HAP-1 (cell line): Measurements from ENCODE around the gene WRNIP1.
"Not testable (repeated sequence)": the region's sequence is repeated elsewhere in the genome, so short reads cannot be mapped to it uniquely, and the experiment has no call there.

ENCODE experiments used
- DNase-seq, 2 experiments: peaks; one replicate each; pipeline ENCODE4 v3.0.0-alpha.2; 2016 to 2020; ENCODE audit warnings: low spot score in 2 of 2
- H3K27me3 ChIP-seq: fragments of 250-450 bp; sonication (Bioruptor Pico); 2 replicates; pipeline ENCODE4 v1.5.1; 2020; ENCODE audit warnings: low read depth, mild to moderate bottlenecking, moderate library complexity
- H3K36me3 ChIP-seq: fragments of 250-450 bp; sonication (Bioruptor Pico); replicated peaks from 2 replicates; pipeline ENCODE4 v1.5.1; 2020; ENCODE audit warnings: mild to moderate bottlenecking
- H3K4me1 ChIP-seq: fragments of 250-450 bp; sonication (Bioruptor Pico); 2 replicates; pipeline ENCODE4 v1.5.1; 2020; ENCODE audit warnings: mild to moderate bottlenecking
- H3K4me3 ChIP-seq: fragments of 250-450 bp; sonication (Bioruptor Pico); 2 replicates; pipeline ENCODE4 v1.5.1; 2020; ENCODE audit warnings: mild to moderate bottlenecking, moderate library complexity
- H3K9me3 ChIP-seq: fragments of 250-450 bp; sonication (Bioruptor Pico); 2 replicates; pipeline ENCODE4 v1.5.1; 2020; ENCODE audit warnings: mild to moderate bottlenecking, moderate library complexity
- in situ Hi-C: fragments of 300-500 bp; cut with MboI; formaldehyde crosslinking; loops from 3 replicates; pipeline ENCODE4 v1.14.3; 2020; ENCODE audit warnings: low sequenced_read_pairs, inconsistent platforms, mixed read lengths

Gene WRNIP1

GRCh38 chr6:2791450-2791974 lies 26.3 kb downstream of the WRNIP1 start:
- no peaks in the 10 kb centered on the region for H3K9me3 ChIP-seq
- H3K27me3 ChIP-seq = no peaks in the 10 kb centered on the region
- H3K36me3 ChIP-seq = peaks cover 7% of the 10 kb centered on the region
- no peak overlapping the region for H3K4me3 ChIP-seq
- in situ Hi-C loops = no loop called here
- no peaks in the 10 kb centered on the region for H3K4me1 ChIP-seq
- no peak for DNase-seq

GRCh38 chr6:2792330-2793110 lies 27.3 kb downstream of the WRNIP1 start:
- no peak for DNase-seq
- no peaks in the 10 kb centered on the region for H3K4me1 ChIP-seq
- H3K9me3 ChIP-seq = no peaks in the 10 kb centered on the region
- no peak overlapping the region for H3K4me3 ChIP-seq
- in situ Hi-C loops = no loop called here
- H3K27me3 ChIP-seq = no peaks in the 10 kb centered on the region
- H3K36me3 ChIP-seq = peaks cover 4% of the 10 kb centered on the region

GRCh38 chr6:2793534-2794151 lies 28.4 kb downstream of the WRNIP1 start:
- DNase-seq = no peak
- peaks cover 3% of the 10 kb centered on the region for H3K4me1 ChIP-seq
- in situ Hi-C loops = no loop called here

GRCh38 chr6:2794171-2794730 lies 29.1 kb downstream of the WRNIP1 start:
- Histone ChIP-seq H3K27me3 (no peaks in the 10 kb centered on the region), H3K4me3 (no peak overlapping the region), H3K4me1 (peaks cover 4% of the 10 kb centered on the region), H3K36me3 (no peaks in the 10 kb centered on the region), H3K9me3 (no peaks in the 10 kb centered on the region)
- in situ Hi-C loops = no loop called here
- no peak for DNase-seq

More at GRCh38 chr6:2793534-2794151, 28.4 kb downstream of the WRNIP1 start:
- H3K9me3 ChIP-seq = no peaks in the 10 kb centered on the region
- H3K36me3 ChIP-seq = no peaks in the 10 kb centered on the region
- H3K27me3 ChIP-seq = no peaks in the 10 kb centered on the region
- H3K4me3 ChIP-seq = no peak overlapping the region

- Histone ChIP-seq H3K9me3 (no peaks in the 10 kb centered on the region), H3K36me3 (no peaks in the 10 kb centered on the region), H3K27me3 (no peaks in the 10 kb centered on the region), H3K4me3 (no peak overlapping the region), H3K4me1 (peaks cover 4% of the 10 kb centered on the region)
- no peak for DNase-seq
- in situ Hi-C loops = no loop called here
These were observed 30.0 kb downstream of the WRNIP1 start for GRCh38 chr6:2795162-2795561.

- in situ Hi-C loops = no loop called here
These were observed 30.8 kb downstream of the WRNIP1 start for GRCh38 chr6:2795956-2796355.

GRCh38 chr6:2796861-2797260 lies 31.7 kb downstream of the WRNIP1 start:
- in situ Hi-C loops = no loop called here
- H3K4me3 ChIP-seq = no peak overlapping the region
- H3K9me3 ChIP-seq = no peaks in the 10 kb centered on the region
- H3K4me1 ChIP-seq = peaks cover 4% of the 10 kb centered on the region
- H3K36me3 ChIP-seq = no peaks in the 10 kb centered on the region
- H3K27me3 ChIP-seq = no peaks in the 10 kb centered on the region
- DNase-seq = no peak

More at GRCh38 chr6:2795956-2796355, 30.8 kb downstream of the WRNIP1 start:
- H3K36me3 ChIP-seq = no peaks in the 10 kb centered on the region
- no peaks in the 10 kb centered on the region for H3K27me3 ChIP-seq
- peaks cover 4% of the 10 kb centered on the region for H3K4me1 ChIP-seq
- DNase-seq = no peak
- no peaks in the 10 kb centered on the region for H3K9me3 ChIP-seq
- no peak overlapping the region for H3K4me3 ChIP-seq

- in situ Hi-C loops = no loop called here
These were observed 32.4 kb downstream of the WRNIP1 start for GRCh38 chr6:2797564-2798031.

GRCh38 chr6:2798586-2799134 lies 33.5 kb downstream of the WRNIP1 start:
- Histone ChIP-seq H3K4me3 (no peak overlapping the region), H3K4me1 (peaks cover 4% of the 10 kb centered on the region), H3K9me3 (no peaks in the 10 kb centered on the region), H3K27me3 (no peaks in the 10 kb centered on the region), H3K36me3 (no peaks in the 10 kb centered on the region)
- in situ Hi-C loops = no loop called here
- peak; percentile 16 to 39 for DNase-seq

More at GRCh38 chr6:2797564-2798031, 32.4 kb downstream of the WRNIP1 start:
- Histone ChIP-seq H3K4me1 (peaks cover 4% of the 10 kb centered on the region), H3K36me3 (no peaks in the 10 kb centered on the region), H3K9me3 (no peaks in the 10 kb centered on the region), H3K27me3 (no peaks in the 10 kb centered on the region), H3K4me3 (no peak overlapping the region)
- DNase-seq = no peak

- peaks cover 4% of the 10 kb centered on the region for H3K4me1 ChIP-seq
- DNase-seq = no peak
- no peaks in the 10 kb centered on the region for H3K36me3 ChIP-seq
- no peaks in the 10 kb centered on the region for H3K9me3 ChIP-seq
- in situ Hi-C loops = no loop called here
- H3K27me3 ChIP-seq = no peaks in the 10 kb centered on the region
- no peak overlapping the region for H3K4me3 ChIP-seq
These were observed 34.8 kb downstream of the WRNIP1 start for GRCh38 chr6:2799936-2800527.

- Histone ChIP-seq H3K4me1 (peaks cover 4% of the 10 kb centered on the region), H3K27me3 (no peaks in the 10 kb centered on the region), H3K9me3 (no peaks in the 10 kb centered on the region), H3K36me3 (no peaks in the 10 kb centered on the region), H3K4me3 (no peak overlapping the region)
- no peak for DNase-seq
- in situ Hi-C loops = no loop called here
These were observed 35.5 kb downstream of the WRNIP1 start for GRCh38 chr6:2800552-2801316.

GRCh38 chr6:2801687-2802086 lies 36.5 kb downstream of the WRNIP1 start:
- in situ Hi-C loops, H3K9me3 ChIP-seq, H3K4me3 ChIP-seq, H3K36me3 ChIP-seq, H3K4me1 ChIP-seq, H3K27me3 ChIP-seq, DNase-seq: not testable (repeated sequence)

- H3K4me3 ChIP-seq = no peak overlapping the region
- H3K9me3 ChIP-seq = no peaks in the 10 kb centered on the region
- in situ Hi-C loops = no loop called here
- DNase-seq = no peak
- H3K27me3 ChIP-seq = no peaks in the 10 kb centered on the region
- H3K36me3 ChIP-seq = no peaks in the 10 kb centered on the region
- H3K4me1 ChIP-seq = peaks cover 4% of the 10 kb centered on the region
These were observed 37.4 kb downstream of the WRNIP1 start for GRCh38 chr6:2802521-2803060.
